ENCODE data around the gene PRDM12. TPM values are rescaled to one million over a fixed set of nuclear protein-coding genes. Genes with fewer than 3 reads are reported as not detected.
A peak's percentile ranks its signal among the peaks of the same experiment; 100 is the strongest.

PRDM12 gene
- polyA plus RNA-seq, 1 donor (not counting 4 experiments of a cell fraction or from before 2014, with no cell fraction given), result not detected

- dilution Hi-C loops (cut with MboI; ENCODE audit: extremely low pct_ligation_motif_present, low sequenced_read_pairs), result no loop called here
- TF ChIP-seq EZH2 (IDR thresholded peaks at IDR 0.05; ENCODE audit: low read length), result no peak
- no peak for TF ChIP-seq CTCF (optimal IDR thresholded peaks at IDR 0.05 in 1 of 3, IDR thresholded peaks at IDR 0.05 in 1 of 3, conservative IDR thresholded peaks at IDR 0.05 in 1 of 3; ENCODE audit: extremely low read depth in 1 of 3, insufficient read depth in 2 of 3, low read length in 3 of 3)
- peak overlapping the region; percentile 84 for H2AFZ ChIP-seq (ENCODE audit: control insufficient read depth, low read length)
- peak overlapping the region; percentile 95 for H3K9ac ChIP-seq (ENCODE audit: control insufficient read depth, extremely low read depth, insufficient read depth, low read length)
- H3K27me3 ChIP-seq (ENCODE audit: control insufficient read depth, extremely low read depth, insufficient read depth, low read length), result no peaks in the 10 kb centered on the region
- no peaks in the 10 kb centered on the region for H4K20me1 ChIP-seq (ENCODE audit: control insufficient read depth, extremely low read depth, insufficient read depth, low read length)
- H3K9me3 ChIP-seq (ENCODE audit: control insufficient read depth, low read depth, low read length), result no peaks in the 10 kb centered on the region
- peaks cover 15% of the 10 kb centered on the region for H3K4me1 ChIP-seq (ENCODE audit: control insufficient read depth, extremely low read depth, insufficient read depth, low read length)
- peak overlapping the region; percentile 82 to 98 (median 87) for H3K4me3 ChIP-seq (ENCODE audit: control insufficient read depth in 2 of 3, extremely low read depth in 1 of 3, insufficient read depth in 2 of 3, low read depth in 1 of 3, low read length in 3 of 3)
- peaks cover 48% of the 10 kb centered on the region for H3K79me2 ChIP-seq (ENCODE audit: control insufficient read depth, insufficient read depth, low read length)
- peak overlapping the region; percentile 91 for H3K27ac ChIP-seq (ENCODE audit: control insufficient read depth, insufficient read depth, low read length)
- H3K9me1 ChIP-seq (ENCODE audit: control insufficient read depth, extremely low read depth, insufficient read depth, low read length), result no peaks in the 10 kb centered on the region
- peak overlapping the region; percentile 90 for H3K4me2 ChIP-seq (ENCODE audit: control insufficient read depth, extremely low read depth, insufficient read depth, low read depth, low read length)
- FAIRE-seq, result no peak
- H3K36me3 ChIP-seq (ENCODE audit: control insufficient read depth in 2 of 2, extremely low read depth in 1 of 2, insufficient read depth in 2 of 2, low read length in 2 of 2), result no peaks in the 10 kb centered on the region
- no peak for DNase-seq (ENCODE audit: low read depth, low spot score)
Measured at GRCh38 chr9:130713286-130713960, 49.0 kb downstream of the PRDM12 start.

- Histone ChIP-seq H3K27me3 (ENCODE audit: control insufficient read depth, extremely low read depth, insufficient read depth, low read length) (no peaks in the 10 kb centered on the region), H3K27ac (ENCODE audit: control insufficient read depth, insufficient read depth, low read length) (no peak overlapping the region), H4K20me1 (ENCODE audit: control insufficient read depth, extremely low read depth, insufficient read depth, low read length) (no peaks in the 10 kb centered on the region), H3K4me3 (ENCODE audit: control insufficient read depth in 2 of 3, extremely low read depth in 1 of 3, insufficient read depth in 2 of 3, low read depth in 1 of 3, low read length in 3 of 3) (peak overlapping the region; percentile 82 to 98 (median 87)), H3K4me2 (ENCODE audit: control insufficient read depth, extremely low read depth, insufficient read depth, low read depth, low read length) (peak overlapping the region; percentile 90), H3K9me3 (ENCODE audit: control insufficient read depth, low read depth, low read length) (no peaks in the 10 kb centered on the region), H3K9me1 (ENCODE audit: control insufficient read depth, extremely low read depth, insufficient read depth, low read length) (no peaks in the 10 kb centered on the region), H3K9ac (ENCODE audit: control insufficient read depth, extremely low read depth, insufficient read depth, low read length) (peak overlapping the region; percentile 43), H3K4me1 (ENCODE audit: control insufficient read depth, extremely low read depth, insufficient read depth, low read length) (peaks cover 15% of the 10 kb centered on the region), H2AFZ (ENCODE audit: control insufficient read depth, low read length) (no peak overlapping the region), H3K79me2 (ENCODE audit: control insufficient read depth, insufficient read depth, low read length) (peaks cover 56% of the 10 kb centered on the region), H3K36me3 (ENCODE audit: control insufficient read depth in 2 of 2, extremely low read depth in 1 of 2, insufficient read depth in 2 of 2, low read length in 2 of 2) (no peaks in the 10 kb centered on the region)
- no peak for FAIRE-seq
- no peak for DNase-seq (ENCODE audit: low read depth, low spot score)
- no peak for TF ChIP-seq EZH2 (IDR thresholded peaks at IDR 0.05; ENCODE audit: low read length)
- no peak for TF ChIP-seq CTCF (optimal IDR thresholded peaks at IDR 0.05 in 1 of 3, IDR thresholded peaks at IDR 0.05 in 1 of 3, conservative IDR thresholded peaks at IDR 0.05 in 1 of 3; ENCODE audit: extremely low read depth in 1 of 3, insufficient read depth in 2 of 3, low read length in 3 of 3)
- dilution Hi-C loops (cut with MboI; ENCODE audit: extremely low pct_ligation_motif_present, low sequenced_read_pairs), result no loop called here
Measured at GRCh38 chr9:130714586-130715110, 50.3 kb downstream of the PRDM12 start.
